MM.1S (cell line): ENCODE measurements around the gene KDM4B.

Experiments
- CTCF ChIP-seq: fragments of 300-600 bp; sonication (generic); IDR thresholded peaks from 2 replicates; pipeline ENCODE4 v1.5.1; 2016; ENCODE audit warnings: antibody characterized with exemption, low read length, mixed read lengths
- EZH2 ChIP-seq: fragments of 300-600 bp; sonication (generic); optimal IDR thresholded peaks from 2 replicates; pipeline ENCODE3; 2017; ENCODE audit warnings: low read depth, mild to moderate bottlenecking, antibody characterized with exemption, low read length, mixed read lengths

- TF ChIP-seq EZH2, result no peak
- no peak for TF ChIP-seq CTCF
Measured at GRCh38 chr19:5079071-5079774, 110.3 kb downstream of the KDM4B start.
